HEK293 (cell line): ENCODE measurements around the gene CCDC187.

Experiments
- RBAK ChIP-seq: fragments of 450-650 bp; formaldehyde crosslinking; IDR thresholded peaks from 2 replicates; pipeline ENCODE4 v1.5.1; 2016; ENCODE audit warnings: missing biosample characterization, missing genetic modification characterization
- ZBTB21 ChIP-seq: fragments of 450-650 bp; formaldehyde crosslinking; IDR thresholded peaks from 2 replicates; pipeline ENCODE4 v1.5.1; 2017; ENCODE audit warnings: missing biosample characterization, missing genetic modification characterization
- ZNF768 ChIP-seq: fragments of 450-650 bp; formaldehyde crosslinking; IDR thresholded peaks from 2 replicates; pipeline ENCODE4 v1.5.1; 2018; ENCODE audit warnings: missing biosample characterization, mild to moderate bottlenecking, missing genetic modification characterization
- ZNF776 ChIP-seq: fragments of 450-650 bp; formaldehyde crosslinking; IDR thresholded peaks from 2 replicates; pipeline ENCODE4 v1.5.0; 2017; ENCODE audit warnings: missing biosample characterization, missing genetic modification characterization, borderline replicate concordance
- TF ChIP-seq, protein P1 (sequence below): fragments of 450-650 bp; formaldehyde crosslinking; IDR thresholded peaks from 2 replicates; pipeline ENCODE4 v1.5.1; 2016; ENCODE audit warnings: missing biosample characterization, missing genetic modification characterization
- TF ChIP-seq, protein P2 (sequence below): fragments of 450-650 bp; formaldehyde crosslinking; IDR thresholded peaks from 2 replicates; pipeline ENCODE4 v1.5.1; 2016; ENCODE audit warnings: missing biosample characterization, missing genetic modification characterization

DNA sequence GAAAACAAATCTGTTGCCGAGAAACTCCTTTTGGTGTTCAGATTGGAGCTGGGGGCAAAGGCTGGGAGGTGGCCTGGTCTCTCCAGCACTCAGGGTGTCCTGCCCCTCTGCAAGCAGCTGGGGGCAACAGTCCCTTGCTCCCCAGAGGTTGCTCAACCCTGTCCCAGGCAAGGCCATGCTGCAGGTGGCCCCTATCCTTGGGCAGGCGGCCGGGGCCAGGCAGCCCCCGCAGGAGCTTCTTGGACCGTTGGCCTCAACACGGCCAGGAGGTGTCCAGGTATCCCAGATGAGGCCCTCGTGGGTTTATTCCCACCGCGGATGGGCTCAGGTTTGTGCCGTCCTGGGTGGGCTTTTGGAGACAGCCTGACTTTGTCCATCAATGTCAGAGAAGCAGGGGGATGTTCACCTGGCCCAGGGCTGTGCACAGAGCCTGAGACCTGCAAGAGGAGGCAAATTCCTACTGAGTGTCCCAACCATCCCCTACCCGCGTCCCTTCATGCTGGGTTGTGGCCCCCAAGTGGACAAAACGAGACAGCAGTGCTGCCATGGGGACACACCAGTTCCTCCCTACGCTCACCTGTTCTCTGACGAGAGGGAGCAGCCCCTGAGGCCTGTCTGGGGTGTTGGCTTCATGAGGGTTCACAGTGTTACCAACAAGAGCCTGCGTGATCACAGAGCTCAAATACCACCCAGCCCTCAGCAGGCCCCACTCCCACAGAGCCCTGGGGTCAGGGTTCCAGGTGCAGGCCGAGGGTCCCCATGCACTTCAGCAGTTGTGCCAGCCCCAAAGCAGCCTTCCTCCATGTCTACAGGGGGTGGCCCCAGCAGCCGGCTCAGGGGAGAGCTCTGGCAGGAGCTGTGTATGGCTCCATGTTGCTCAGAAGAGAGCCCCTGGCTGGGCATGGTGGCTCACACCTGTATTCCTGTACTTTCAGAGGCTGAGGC, 9.5 kb upstream of the CCDC187 start:
- TF ChIP-seq ZBTB21 (no peak), ZNF776 (tag by site-specific recombination) (no peak), ZNF768 (tag by site-specific recombination) (no peak), RBAK (no peak)
- TF ChIP-seq, protein P1, sequence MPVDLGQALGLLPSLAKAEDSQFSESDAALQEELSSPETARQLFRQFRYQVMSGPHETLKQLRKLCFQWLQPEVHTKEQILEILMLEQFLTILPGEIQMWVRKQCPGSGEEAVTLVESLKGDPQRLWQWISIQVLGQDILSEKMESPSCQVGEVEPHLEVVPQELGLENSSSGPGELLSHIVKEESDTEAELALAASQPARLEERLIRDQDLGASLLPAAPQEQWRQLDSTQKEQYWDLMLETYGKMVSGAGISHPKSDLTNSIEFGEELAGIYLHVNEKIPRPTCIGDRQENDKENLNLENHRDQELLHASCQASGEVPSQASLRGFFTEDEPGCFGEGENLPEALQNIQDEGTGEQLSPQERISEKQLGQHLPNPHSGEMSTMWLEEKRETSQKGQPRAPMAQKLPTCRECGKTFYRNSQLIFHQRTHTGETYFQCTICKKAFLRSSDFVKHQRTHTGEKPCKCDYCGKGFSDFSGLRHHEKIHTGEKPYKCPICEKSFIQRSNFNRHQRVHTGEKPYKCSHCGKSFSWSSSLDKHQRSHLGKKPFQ (tag by site-specific recombination) = no peak
- TF ChIP-seq, protein P2, sequence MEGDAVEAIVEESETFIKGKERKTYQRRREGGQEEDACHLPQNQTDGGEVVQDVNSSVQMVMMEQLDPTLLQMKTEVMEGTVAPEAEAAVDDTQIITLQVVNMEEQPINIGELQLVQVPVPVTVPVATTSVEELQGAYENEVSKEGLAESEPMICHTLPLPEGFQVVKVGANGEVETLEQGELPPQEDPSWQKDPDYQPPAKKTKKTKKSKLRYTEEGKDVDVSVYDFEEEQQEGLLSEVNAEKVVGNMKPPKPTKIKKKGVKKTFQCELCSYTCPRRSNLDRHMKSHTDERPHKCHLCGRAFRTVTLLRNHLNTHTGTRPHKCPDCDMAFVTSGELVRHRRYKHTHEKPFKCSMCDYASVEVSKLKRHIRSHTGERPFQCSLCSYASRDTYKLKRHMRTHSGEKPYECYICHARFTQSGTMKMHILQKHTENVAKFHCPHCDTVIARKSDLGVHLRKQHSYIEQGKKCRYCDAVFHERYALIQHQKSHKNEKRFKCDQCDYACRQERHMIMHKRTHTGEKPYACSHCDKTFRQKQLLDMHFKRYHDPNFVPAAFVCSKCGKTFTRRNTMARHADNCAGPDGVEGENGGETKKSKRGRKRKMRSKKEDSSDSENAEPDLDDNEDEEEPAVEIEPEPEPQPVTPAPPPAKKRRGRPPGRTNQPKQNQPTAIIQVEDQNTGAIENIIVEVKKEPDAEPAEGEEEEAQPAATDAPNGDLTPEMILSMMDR (tag by site-specific recombination) = no peak
